GM12878 (cell line): Measurements from ENCODE around the gene ABCB4.

Experiments
- CEBPB ChIP-seq, 2 experiments: fragments of 150-350 bp in 1 of 2; IDR thresholded peaks; 2 replicates each; pipeline ENCODE4 v1.6.1; 2012 to 2014; ENCODE audit warnings: low read depth in 2 of 2, low read length in 2 of 2, borderline replicate concordance in 1 of 2, inconsistent platforms in 1 of 2
- EGR1 ChIP-seq, 2 experiments: IDR thresholded peaks; 1 replicate in 1 of 2; 2 replicates in 1 of 2; pipeline ENCODE4 v1.6.1; 2011 to 2012; ENCODE audit warnings: low read depth in 2 of 2, low read length in 2 of 2, borderline replicate concordance in 1 of 2, mild to moderate bottlenecking in 1 of 2, moderate library complexity in 1 of 2
- FOXK2 ChIP-seq: fragments of 450-650 bp; IDR thresholded peaks from 2 replicates; pipeline ENCODE4 v1.6.1; 2017; ENCODE audit warnings: mild to moderate bottlenecking, moderate library complexity
- NBN ChIP-seq: fragments of 450-650 bp; IDR thresholded peaks from 2 replicates; pipeline ENCODE4 v1.6.1; 2016
- NFIC ChIP-seq: IDR thresholded peaks from 2 replicates; pipeline ENCODE4 v1.6.1; 2012; ENCODE audit warnings: low read depth, mild to moderate bottlenecking, inconsistent platforms, low read length, moderate library complexity
- RAD21 ChIP-seq: IDR thresholded peaks from 2 replicates; pipeline ENCODE4 v1.6.1; 2011; ENCODE audit warnings: mild to moderate bottlenecking, low read depth, low read length, moderate library complexity; ENCODE audit not compliant: insufficient read depth
- RCOR1 ChIP-seq: conservative IDR thresholded peaks from 2 replicates; pipeline ENCODE4 v1.6.1; 2012; ENCODE audit warnings: low read depth, low read length, improper control_type of control experiment
- RFX5 ChIP-seq: IDR thresholded peaks from 2 replicates; pipeline ENCODE4 v1.6.1; 2011; ENCODE audit warnings: low read depth, low read length, improper control_type of control experiment
- SPI1 ChIP-seq: IDR thresholded peaks from 2 replicates; pipeline ENCODE4 v1.6.1; 2011; ENCODE audit warnings: low read depth, mild to moderate bottlenecking, low read length, moderate library complexity, borderline replicate concordance; ENCODE audit not compliant: insufficient read depth
- SREBF2 ChIP-seq: IDR thresholded peaks from 2 replicates; pipeline ENCODE4 v1.6.1; 2012; ENCODE audit warnings: mild to moderate bottlenecking, low read length
- YBX1 ChIP-seq: fragments of 450-650 bp; IDR thresholded peaks from 2 replicates; pipeline ENCODE4 v1.6.1; 2016; ENCODE audit warnings: antibody characterized with exemption
- TF ChIP-seq, protein P1 (sequence below): fragments of 450-650 bp; IDR thresholded peaks from 2 replicates; pipeline ENCODE4 v1.6.1; 2017; ENCODE audit warnings: mild to moderate bottlenecking, moderate library complexity
- TF ChIP-seq, protein P2 (sequence below), 3 experiments: IDR thresholded peaks in 2 of 3; conservative IDR thresholded peaks in 1 of 3; 2 replicates each; pipeline ENCODE4 v1.5.1; 2011; ENCODE audit warnings: low read depth in 3 of 3, low read length in 3 of 3, mild to moderate bottlenecking in 3 of 3, control low read depth in 2 of 3, moderate library complexity in 2 of 3, inconsistent platforms in 1 of 3, mixed read lengths in 1 of 3; ENCODE audit not compliant: control insufficient read depth in 2 of 3, insufficient read depth in 1 of 3; ENCODE audit errors: extremely low read depth in 1 of 3

DNA sequence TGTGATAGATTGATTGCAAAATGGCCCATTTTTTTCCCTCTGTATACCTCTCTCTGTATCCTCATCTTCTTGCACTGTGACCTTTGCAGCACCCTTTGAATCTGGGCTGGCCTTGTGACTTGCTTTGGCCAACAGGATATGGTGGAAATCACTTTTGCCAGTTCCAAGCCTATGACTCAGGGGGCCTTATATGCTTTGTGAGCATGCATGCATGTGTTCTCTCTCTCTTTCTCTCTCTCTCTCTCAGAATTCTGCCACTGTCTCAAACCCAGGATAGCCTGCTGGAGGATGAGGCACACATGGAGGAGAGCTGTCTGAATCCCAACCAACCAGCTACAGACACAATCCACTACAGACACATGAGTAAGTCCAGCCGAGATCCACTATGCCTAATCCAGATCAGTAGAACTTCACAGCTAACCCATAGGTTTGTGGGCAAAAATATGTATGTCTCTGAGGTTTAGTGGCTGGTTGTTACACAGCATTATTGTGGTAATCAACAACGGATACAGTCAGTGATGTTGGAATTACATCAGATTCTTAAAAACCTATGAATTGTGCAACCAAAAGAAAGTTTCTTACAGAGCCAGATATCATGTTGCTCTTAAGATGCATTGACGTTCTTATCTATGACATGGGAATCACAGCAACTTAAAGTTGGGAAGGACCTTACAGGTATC lies 41.8 kb upstream of the ABCB4 start:
- TF ChIP-seq CEBPB (IDR thresholded peaks at IDR 0.05; ENCODE audit: borderline replicate concordance in 1 of 2, low read depth in 2 of 2, low read length in 2 of 2) (no peak), RFX5 (no peak), RCOR1 (no peak), FOXK2 (no peak), SPI1 (no peak), EGR1 (IDR thresholded peaks at IDR 0.05; ENCODE audit: borderline replicate concordance in 1 of 2, low read depth in 2 of 2, low read length in 2 of 2) (no peak), SREBF2 (no peak), NBN (no peak), RAD21 (no peak), NFIC (no peak), YBX1 (no peak)
- TF ChIP-seq, protein P1, sequence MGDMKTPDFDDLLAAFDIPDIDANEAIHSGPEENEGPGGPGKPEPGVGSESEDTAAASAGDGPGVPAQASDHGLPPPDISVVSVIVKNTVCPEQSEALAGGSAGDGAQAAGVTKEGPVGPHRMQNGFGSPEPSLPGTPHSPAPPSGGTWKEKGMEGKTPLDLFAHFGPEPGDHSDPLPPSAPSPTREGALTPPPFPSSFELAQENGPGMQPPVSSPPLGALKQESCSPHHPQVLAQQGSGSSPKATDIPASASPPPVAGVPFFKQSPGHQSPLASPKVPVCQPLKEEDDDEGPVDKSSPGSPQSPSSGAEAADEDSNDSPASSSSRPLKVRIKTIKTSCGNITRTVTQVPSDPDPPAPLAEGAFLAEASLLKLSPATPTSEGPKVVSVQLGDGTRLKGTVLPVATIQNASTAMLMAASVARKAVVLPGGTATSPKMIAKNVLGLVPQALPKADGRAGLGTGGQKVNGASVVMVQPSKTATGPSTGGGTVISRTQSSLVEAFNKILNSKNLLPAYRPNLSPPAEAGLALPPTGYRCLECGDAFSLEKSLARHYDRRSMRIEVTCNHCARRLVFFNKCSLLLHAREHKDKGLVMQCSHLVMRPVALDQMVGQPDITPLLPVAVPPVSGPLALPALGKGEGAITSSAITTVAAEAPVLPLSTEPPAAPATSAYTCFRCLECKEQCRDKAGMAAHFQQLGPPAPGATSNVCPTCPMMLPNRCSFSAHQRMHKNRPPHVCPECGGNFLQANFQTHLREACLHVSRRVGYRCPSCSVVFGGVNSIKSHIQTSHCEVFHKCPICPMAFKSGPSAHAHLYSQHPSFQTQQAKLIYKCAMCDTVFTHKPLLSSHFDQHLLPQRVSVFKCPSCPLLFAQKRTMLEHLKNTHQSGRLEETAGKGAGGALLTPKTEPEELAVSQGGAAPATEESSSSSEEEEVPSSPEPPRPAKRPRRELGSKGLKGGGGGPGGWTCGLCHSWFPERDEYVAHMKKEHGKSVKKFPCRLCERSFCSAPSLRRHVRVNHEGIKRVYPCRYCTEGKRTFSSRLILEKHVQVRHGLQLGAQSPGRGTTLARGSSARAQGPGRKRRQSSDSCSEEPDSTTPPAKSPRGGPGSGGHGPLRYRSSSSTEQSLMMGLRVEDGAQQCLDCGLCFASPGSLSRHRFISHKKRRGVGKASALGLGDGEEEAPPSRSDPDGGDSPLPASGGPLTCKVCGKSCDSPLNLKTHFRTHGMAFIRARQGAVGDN: no peak
- TF ChIP-seq, protein P2, sequence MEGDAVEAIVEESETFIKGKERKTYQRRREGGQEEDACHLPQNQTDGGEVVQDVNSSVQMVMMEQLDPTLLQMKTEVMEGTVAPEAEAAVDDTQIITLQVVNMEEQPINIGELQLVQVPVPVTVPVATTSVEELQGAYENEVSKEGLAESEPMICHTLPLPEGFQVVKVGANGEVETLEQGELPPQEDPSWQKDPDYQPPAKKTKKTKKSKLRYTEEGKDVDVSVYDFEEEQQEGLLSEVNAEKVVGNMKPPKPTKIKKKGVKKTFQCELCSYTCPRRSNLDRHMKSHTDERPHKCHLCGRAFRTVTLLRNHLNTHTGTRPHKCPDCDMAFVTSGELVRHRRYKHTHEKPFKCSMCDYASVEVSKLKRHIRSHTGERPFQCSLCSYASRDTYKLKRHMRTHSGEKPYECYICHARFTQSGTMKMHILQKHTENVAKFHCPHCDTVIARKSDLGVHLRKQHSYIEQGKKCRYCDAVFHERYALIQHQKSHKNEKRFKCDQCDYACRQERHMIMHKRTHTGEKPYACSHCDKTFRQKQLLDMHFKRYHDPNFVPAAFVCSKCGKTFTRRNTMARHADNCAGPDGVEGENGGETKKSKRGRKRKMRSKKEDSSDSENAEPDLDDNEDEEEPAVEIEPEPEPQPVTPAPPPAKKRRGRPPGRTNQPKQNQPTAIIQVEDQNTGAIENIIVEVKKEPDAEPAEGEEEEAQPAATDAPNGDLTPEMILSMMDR (IDR thresholded peaks at IDR 0.05 in 2 of 3, conservative IDR thresholded peaks at IDR 0.05 in 1 of 3; ENCODE audit: control insufficient read depth in 2 of 3, extremely low read depth in 1 of 3, insufficient read depth in 1 of 3, low read depth in 3 of 3, low read length in 3 of 3): no peak
